GM19438 (cell line): ENCODE measurements around the gene PPP2R1B.
"Not testable (repeated sequence)": the region's sequence is repeated elsewhere in the genome, so short reads cannot be mapped to it uniquely, and the experiment has no call there.

Experiments used
- ATAC-seq: cut with Tn5 transposase; IDR thresholded peaks from one replicate; pipeline ENCODE4 v1.9.1; 2021; ENCODE audit warnings: low read depth; ENCODE audit not compliant: unreplicated experiment

The PPP2R1B gene

DNA sequence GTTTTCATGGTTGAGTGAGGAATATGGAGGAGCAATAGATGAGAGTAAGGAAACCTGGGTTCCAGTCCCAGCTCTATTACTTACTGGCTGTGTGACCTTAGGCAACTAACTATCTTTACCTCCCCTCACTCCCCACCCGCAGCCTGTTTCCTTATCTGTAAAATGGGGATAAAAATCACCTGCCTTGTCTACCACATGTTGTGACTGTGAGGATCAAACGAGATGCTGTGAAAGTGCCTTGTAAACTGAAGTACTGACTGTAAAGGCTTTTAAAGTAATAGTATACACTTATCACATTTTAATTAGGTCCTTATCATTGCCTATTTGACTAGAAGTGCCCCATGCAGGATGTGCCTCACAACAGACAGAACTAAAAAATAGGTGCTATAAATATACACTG, 18.9 kb upstream of the PPP2R1B start:
- ATAC-seq = no peak

DNA sequence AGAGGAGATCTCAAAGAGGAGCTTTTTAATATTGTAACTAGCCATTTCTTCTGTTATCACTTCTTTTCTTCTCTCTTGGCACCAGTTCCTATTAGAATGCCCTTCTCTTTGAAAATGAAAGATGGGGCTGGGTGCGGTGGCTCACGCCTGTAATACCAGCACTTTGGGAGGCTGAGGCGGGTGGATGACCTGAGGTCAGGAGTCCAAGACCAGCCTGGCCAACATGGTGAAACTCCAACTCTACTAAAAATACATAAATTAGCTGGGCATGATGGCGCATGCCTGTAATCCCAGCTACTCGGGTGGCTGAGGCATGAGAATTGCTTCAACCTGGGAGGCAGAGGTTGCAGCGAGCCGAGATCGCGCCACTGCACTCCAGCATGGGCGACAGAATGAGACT, 18.1 kb upstream of the PPP2R1B start:
- ATAC-seq = not testable (repeated sequence)

GRCh38 chr11:111782109-111782741, 16.0 kb upstream of the PPP2R1B start:
- ATAC-seq = no peak

GRCh38 chr11:111779118-111779517, 12.9 kb upstream of the PPP2R1B start:
- no peak for ATAC-seq

GRCh38 chr11:111778047-111778558, 11.9 kb upstream of the PPP2R1B start:
- no peak for ATAC-seq

DNA sequence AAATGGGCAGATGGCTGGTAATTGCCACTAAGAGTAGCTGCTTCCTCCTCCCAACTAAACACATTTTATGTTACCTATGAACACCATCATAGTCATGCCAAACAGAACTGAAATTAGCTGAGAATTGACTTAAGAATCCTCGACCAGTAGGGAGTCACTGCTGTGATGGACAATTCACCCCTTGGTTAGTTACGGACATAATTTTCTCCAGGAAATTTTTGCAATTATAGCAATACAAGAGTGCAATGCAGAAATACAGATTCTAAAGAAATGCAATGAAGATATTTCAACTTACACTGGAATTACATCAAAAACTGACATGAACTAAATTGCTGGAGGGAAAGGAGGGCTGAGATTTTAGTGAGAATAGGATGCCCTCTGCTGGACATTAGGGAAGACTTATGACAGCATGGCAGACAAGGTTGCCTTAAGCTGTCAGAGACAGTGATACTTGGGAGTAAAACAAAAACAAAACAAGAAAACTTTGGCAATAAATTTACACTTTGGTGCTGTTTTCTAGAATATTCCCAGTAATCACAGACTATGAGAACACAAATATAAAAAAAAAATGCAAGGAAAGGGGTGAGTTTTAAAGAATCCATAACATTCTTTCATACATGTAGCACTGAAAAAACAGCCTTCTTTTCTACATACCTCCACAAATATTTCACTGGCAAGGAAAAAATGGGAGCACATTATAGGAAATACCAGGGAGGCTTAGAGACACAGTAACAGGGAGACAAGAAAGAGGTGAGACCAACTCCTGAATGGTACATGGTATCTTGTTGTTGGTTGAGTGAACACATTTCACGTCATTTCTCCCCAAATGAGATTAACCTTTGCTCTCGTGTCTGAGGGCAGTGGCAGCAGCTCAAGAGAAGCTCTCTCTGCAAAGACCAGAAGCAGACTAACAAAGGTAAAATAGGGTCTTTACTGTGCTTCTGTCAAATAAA, 11.2 kb upstream of the PPP2R1B start:
- peak; percentile 42 for ATAC-seq

DNA sequence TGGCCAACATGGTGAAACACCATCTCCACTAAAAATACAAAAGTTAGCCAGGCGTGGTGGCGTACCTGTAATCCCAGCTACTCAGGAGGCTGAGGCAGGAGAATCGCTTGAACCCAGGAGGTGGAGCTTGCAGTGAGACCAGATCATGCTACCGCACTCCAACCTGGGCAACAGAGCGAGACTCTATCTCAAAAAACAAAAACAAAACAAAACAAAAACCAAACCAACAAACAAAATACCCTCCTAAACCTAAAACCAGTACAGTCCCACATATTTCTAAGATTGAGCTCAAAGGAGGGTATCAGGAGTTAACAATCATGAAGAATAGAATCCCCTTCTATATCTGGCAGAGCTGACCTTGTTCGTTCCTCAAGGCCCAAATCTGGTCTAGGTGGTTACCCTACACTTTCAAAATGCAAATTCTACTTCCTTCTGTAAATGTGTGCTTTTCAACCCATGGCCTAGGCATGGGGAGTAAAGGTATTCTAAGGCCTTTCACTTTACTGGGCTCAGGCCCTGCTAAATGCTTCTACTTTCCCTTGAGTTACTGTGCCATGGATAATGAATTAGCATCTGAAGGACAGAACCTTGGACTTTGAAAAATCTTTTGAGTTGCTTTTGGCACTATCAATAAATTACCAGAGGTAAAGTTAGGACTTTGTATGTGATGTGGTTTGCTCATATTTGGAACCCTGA, 10.4 kb upstream of the PPP2R1B start:
- peak; percentile 95 for ATAC-seq

- ATAC-seq = no peak
Measured at GRCh38 chr11:111774955-111775710, 8.9 kb upstream of the PPP2R1B start.

GRCh38 chr11:111772535-111772934, 6.3 kb upstream of the PPP2R1B start:
- no peak for ATAC-seq

DNA sequence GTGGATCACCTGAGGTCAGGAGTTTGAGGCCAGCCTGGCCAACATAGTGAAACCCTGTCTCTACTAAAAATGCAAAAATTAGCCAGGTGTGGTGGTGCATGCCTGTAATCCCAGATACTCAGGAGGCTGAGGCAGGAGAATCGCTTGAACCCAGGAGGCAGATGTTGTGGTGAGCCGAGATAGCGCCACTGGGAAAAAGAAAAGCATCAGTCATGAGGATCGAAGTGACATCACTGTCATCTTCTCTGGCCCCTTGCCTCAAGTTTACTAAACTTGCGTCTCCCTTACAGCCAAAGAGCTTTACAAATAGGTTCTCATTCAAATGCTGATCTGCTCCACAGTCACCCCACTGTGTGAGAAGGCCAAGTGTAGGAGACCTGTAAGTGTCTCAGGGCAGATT, 5.0 kb upstream of the PPP2R1B start:
- not testable (repeated sequence) for ATAC-seq

- no peak for ATAC-seq
Measured at GRCh38 chr11:111770581-111771134, 4.5 kb upstream of the PPP2R1B start.

- ATAC-seq = peak; percentile 2
Measured at GRCh38 chr11:111766834-111767142, 599 bp upstream of the PPP2R1B start.

GRCh38 chr11:111765320-111765983, 737 bp downstream of the PPP2R1B start:
- ATAC-seq = peak; percentile 42

- no peak for ATAC-seq
Measured at GRCh38 chr11:111764621-111765020, 1.6 kb downstream of the PPP2R1B start.

- ATAC-seq = no peak
Measured at GRCh38 chr11:111762981-111763643, 3.1 kb downstream of the PPP2R1B start.

GRCh38 chr11:111762526-111762925, 3.7 kb downstream of the PPP2R1B start:
- ATAC-seq = no peak

- no peak for ATAC-seq
Measured at GRCh38 chr11:111761036-111761435, 5.2 kb downstream of the PPP2R1B start.

- ATAC-seq = no peak
Measured at GRCh38 chr11:111759778-111760407, 6.3 kb downstream of the PPP2R1B start.

- no peak for ATAC-seq
Measured at GRCh38 chr11:111759376-111759775, 6.8 kb downstream of the PPP2R1B start.
